Body of pancreas (tissue), 4 donors: ENCODE results near the gene TENM4.

Experiments
- POLR2A ChIP-seq, 3 donors: fragments of 450-650 bp; IDR thresholded peaks; one replicate each; pipeline ENCODE4 v1.6.1; 2016; ENCODE audit warnings: antibody characterized with exemption in 3 of 3, mild to moderate bottlenecking in 2 of 3
- TF ChIP-seq, protein P1 (sequence below), 7 experiments: fragments of 450-650 bp in 4 of 7; fragments of 200-600 bp in 3 of 7; sonication (generic) in 3 of 7; IDR thresholded peaks; one replicate each; pipeline ENCODE4 v1.5.1; 2016 to 2019; ENCODE audit warnings: antibody characterized with exemption in 7 of 7

DNA sequence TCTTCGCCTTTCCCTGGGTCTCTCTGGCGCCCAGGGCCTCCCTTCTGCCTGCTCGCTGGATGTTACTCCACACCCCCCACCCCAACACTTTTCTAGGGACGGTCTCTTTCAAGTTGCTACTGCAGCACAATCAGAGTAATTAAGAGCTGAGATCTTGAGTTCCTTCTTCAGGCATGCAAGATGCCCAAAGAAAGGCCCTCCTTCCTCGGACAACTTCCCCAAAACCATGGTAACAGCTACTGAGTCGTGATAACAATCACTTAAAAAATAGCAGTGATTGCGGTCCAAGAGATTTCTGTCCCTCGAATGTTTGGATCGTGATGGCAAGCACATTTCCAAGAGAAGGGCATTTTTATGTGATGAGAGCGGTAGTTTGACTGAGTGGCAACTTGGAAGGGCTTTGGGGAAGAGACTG lies 638 bp upstream of the TENM4 start:
- TF ChIP-seq, protein P1, sequence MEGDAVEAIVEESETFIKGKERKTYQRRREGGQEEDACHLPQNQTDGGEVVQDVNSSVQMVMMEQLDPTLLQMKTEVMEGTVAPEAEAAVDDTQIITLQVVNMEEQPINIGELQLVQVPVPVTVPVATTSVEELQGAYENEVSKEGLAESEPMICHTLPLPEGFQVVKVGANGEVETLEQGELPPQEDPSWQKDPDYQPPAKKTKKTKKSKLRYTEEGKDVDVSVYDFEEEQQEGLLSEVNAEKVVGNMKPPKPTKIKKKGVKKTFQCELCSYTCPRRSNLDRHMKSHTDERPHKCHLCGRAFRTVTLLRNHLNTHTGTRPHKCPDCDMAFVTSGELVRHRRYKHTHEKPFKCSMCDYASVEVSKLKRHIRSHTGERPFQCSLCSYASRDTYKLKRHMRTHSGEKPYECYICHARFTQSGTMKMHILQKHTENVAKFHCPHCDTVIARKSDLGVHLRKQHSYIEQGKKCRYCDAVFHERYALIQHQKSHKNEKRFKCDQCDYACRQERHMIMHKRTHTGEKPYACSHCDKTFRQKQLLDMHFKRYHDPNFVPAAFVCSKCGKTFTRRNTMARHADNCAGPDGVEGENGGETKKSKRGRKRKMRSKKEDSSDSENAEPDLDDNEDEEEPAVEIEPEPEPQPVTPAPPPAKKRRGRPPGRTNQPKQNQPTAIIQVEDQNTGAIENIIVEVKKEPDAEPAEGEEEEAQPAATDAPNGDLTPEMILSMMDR (IDR thresholded peaks at IDR 0.05) = no peak
- TF ChIP-seq POLR2A (IDR thresholded peaks at IDR 0.05) = no peak
